ENCODE results near the gene KCNJ14.
A peak's percentile ranks its signal among the peaks of the same experiment; 100 is the strongest.

Gene KCNJ14

DNA sequence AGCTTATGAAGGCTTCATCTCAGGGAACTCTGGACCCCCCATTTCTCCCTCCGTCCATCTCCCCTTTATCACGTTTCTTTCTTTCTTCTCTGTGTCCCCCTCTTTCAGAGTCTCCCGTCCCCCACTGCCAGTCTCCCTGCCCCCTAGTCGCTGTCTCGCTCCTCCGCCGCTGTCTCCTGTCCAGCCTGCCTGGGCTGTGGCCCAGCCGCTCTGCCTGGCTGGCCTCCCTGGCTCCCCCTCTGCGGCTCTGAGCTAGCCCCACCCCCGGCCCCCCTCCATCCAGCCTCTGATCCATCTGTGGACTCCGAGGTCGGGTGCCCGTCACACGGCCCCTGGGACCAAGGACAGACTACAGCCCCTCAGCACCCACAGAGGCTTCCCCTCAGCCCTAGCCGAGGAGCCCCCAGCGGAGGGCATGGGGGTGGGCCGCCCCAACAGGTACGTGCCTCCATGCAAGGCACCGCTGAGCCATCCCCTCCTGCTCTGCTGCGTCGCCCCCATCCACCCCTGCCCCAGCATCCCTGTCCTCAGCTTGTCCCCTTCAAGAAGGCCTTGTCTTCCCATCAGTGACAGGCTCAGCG, 1.1 kb upstream of the KCNJ14 start:
- no peak for DNase-seq
- no peaks in the 10 kb centered on the region for H3K27me3 ChIP-seq (replicated peaks; ENCODE audit: control insufficient read depth, insufficient read depth, low read length, poor library complexity, severe bottlenecking)
- no peak overlapping the region for H3K4me3 ChIP-seq (ENCODE audit: insufficient read depth, low read depth, low read length, poor library complexity, severe bottlenecking)
- H3K27ac ChIP-seq (ENCODE audit: insufficient read depth, low read length, poor library complexity, severe bottlenecking), result no peak overlapping the region
- H3K36me3 ChIP-seq (ENCODE audit: control insufficient read depth, insufficient read depth, low read length), result peaks cover 60% of the 10 kb centered on the region
- no peaks in the 10 kb centered on the region for H3K4me1 ChIP-seq (ENCODE audit: control insufficient read depth, insufficient read depth, low read length, poor library complexity, severe bottlenecking)
- H3K9me3 ChIP-seq (ENCODE audit: control insufficient read depth, low read length), result no peaks in the 10 kb centered on the region

DNA sequence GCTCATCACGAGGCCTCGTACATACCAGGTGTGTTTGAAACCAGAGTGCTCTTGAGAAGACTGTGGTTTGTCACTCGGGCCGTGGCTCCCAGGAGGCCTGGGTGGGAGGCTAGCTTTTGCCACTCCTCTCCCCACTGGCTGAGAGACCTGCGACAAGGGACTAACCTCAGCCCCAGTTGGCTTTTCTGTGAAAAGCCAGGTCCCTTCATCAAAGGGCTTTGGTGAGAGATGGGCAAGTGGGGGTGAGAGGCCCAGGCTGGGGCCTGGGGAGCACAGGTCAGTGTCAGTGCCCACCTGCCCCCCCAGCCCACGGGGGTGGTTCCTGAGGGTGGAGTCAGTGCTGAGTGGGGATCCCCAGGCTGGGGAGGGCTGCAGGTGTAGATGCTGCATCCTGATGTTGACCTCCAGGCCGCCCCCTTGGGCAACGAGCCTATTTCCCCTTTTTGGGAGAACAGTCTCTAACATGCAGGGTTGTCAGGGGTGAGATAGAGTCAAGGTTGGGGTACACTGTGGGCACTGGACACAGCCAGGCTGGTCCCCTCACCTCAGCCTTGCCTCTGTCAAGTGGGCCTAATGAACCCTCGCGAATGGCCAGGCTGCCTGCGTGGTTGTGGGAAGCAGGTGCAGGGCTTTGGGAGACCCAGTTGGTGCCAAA, 661 bp downstream of the KCNJ14 start:
- H3K9me3 ChIP-seq (ENCODE audit: control insufficient read depth, low read length), result no peaks in the 10 kb centered on the region
- no peak overlapping the region for H3K27ac ChIP-seq (ENCODE audit: insufficient read depth, low read length, poor library complexity, severe bottlenecking)

DNA sequence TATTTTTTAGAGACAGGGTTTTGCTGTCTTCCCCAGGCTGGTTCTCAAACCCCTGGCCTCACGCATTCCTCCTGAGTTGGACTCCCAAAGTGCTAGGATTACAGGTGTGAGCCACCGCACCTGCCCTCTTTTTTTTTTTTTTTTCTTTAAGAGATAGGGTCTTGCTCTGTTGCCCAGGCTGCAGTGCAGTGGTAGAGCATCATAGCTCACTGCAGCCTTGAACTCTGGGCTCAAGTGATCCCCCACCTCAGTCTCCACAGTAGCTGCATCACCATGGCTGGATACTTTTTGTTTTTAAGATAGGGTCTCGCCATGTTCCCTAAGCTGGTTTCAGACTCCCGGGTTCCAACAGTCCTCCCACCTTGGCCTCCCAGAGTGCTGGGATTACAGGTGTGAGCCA, 1.5 kb downstream of the KCNJ14 start:
- DNase-seq, result no peak
- no peak overlapping the region for H3K27ac ChIP-seq (ENCODE audit: insufficient read depth, low read length, poor library complexity, severe bottlenecking)
- peaks cover 37% of the 10 kb centered on the region for H3K36me3 ChIP-seq (ENCODE audit: control insufficient read depth, insufficient read depth, low read length)
- H3K4me1 ChIP-seq (ENCODE audit: control insufficient read depth, insufficient read depth, low read length, poor library complexity, severe bottlenecking), result no peaks in the 10 kb centered on the region
- H3K27me3 ChIP-seq (replicated peaks; ENCODE audit: control insufficient read depth, insufficient read depth, low read length, poor library complexity, severe bottlenecking), result no peaks in the 10 kb centered on the region
- H3K9me3 ChIP-seq (ENCODE audit: control insufficient read depth, low read length), result no peaks in the 10 kb centered on the region
- H3K4me3 ChIP-seq (ENCODE audit: insufficient read depth, low read depth, low read length, poor library complexity, severe bottlenecking), result no peak overlapping the region

More for the DNA sequence above, 661 bp downstream of the KCNJ14 start:
- H3K36me3 ChIP-seq (ENCODE audit: control insufficient read depth, insufficient read depth, low read length), result peaks cover 45% of the 10 kb centered on the region
- no peaks in the 10 kb centered on the region for H3K4me1 ChIP-seq (ENCODE audit: control insufficient read depth, insufficient read depth, low read length, poor library complexity, severe bottlenecking)
- no peak for DNase-seq
- no peaks in the 10 kb centered on the region for H3K27me3 ChIP-seq (replicated peaks; ENCODE audit: control insufficient read depth, insufficient read depth, low read length, poor library complexity, severe bottlenecking)
- no peak overlapping the region for H3K4me3 ChIP-seq (ENCODE audit: insufficient read depth, low read depth, low read length, poor library complexity, severe bottlenecking)

DNA sequence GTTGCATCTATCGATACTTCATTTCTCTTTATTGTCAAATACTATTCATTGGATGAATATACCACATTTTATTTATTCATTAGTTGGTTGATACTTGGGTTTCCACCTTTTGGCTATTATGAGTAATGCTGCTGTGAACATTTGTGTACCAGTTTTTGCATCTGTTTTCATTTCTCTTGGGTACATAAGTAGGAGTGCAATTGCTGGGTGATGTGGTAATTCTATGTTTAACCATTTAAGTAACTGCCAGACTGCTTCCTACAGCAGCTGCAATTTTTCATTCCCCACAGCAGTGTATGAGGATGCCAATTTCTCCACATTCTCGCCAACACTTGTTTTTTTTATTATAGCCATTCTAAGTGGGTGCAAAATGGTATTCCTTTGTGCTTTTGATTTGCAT, 2.6 kb downstream of the KCNJ14 start:
- H3K36me3 ChIP-seq (ENCODE audit: control insufficient read depth, insufficient read depth, low read length), result peaks cover 27% of the 10 kb centered on the region

DNA sequence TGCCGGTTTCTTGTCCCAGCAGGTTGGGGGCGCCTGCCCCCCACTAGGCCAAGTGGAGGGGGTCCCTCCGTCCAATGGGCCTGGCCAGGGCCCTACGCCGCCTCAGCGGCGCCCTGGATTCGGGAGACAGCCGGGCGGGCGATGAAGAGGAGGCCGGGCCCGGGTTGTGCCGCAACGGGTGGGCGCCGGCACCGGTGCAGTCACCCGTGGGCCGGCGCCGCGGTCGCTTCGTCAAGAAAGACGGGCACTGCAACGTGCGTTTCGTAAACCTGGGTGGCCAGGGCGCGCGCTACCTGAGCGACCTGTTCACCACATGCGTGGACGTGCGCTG, 6.2 kb downstream of the KCNJ14 start:
- Histone ChIP-seq H3K4me1 (ENCODE audit: control insufficient read depth, insufficient read depth, low read length, poor library complexity, severe bottlenecking) (no peaks in the 10 kb centered on the region), H3K36me3 (ENCODE audit: control insufficient read depth, insufficient read depth, low read length) (no peaks in the 10 kb centered on the region), H3K9me3 (ENCODE audit: control insufficient read depth, low read length) (no peaks in the 10 kb centered on the region), H3K27ac (ENCODE audit: insufficient read depth, low read length, poor library complexity, severe bottlenecking) (no peak overlapping the region), H3K4me3 (ENCODE audit: insufficient read depth, low read depth, low read length, poor library complexity, severe bottlenecking) (no peak overlapping the region), H3K27me3 (replicated peaks; ENCODE audit: control insufficient read depth, insufficient read depth, low read length, poor library complexity, severe bottlenecking) (no peaks in the 10 kb centered on the region)
- no peak for DNase-seq

More for the DNA sequence above, 2.6 kb downstream of the KCNJ14 start:
- no peak for DNase-seq
- Histone ChIP-seq H3K4me3 (ENCODE audit: insufficient read depth, low read depth, low read length, poor library complexity, severe bottlenecking) (no peak overlapping the region), H3K4me1 (ENCODE audit: control insufficient read depth, insufficient read depth, low read length, poor library complexity, severe bottlenecking) (no peaks in the 10 kb centered on the region), H3K27ac (ENCODE audit: insufficient read depth, low read length, poor library complexity, severe bottlenecking) (no peak overlapping the region), H3K9me3 (ENCODE audit: control insufficient read depth, low read length) (no peaks in the 10 kb centered on the region), H3K27me3 (replicated peaks; ENCODE audit: control insufficient read depth, insufficient read depth, low read length, poor library complexity, severe bottlenecking) (no peaks in the 10 kb centered on the region)

DNA sequence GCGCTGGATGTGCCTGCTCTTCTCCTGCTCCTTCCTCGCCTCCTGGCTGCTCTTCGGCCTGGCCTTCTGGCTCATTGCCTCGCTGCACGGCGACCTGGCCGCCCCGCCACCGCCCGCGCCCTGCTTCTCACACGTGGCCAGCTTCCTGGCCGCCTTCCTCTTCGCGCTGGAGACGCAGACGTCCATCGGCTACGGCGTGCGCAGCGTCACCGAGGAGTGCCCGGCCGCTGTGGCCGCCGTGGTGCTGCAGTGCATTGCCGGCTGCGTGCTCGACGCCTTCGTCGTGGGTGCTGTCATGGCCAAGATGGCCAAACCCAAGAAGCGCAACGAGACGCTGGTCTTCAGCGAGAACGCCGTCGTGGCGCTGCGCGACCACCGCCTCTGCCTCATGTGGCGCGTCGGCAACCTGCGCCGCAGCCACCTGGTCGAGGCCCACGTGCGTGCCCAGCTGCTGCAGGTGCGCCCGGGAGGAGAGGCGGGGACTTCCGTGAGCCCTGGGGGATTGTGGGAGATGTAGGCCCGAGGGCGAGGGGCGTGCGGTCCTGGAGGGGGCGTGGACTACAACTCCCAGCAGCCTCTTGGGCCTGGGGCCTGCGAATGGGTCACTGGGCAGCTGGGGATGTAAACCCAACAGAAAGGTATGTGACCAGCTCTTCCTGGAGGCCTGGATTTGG, 6.7 kb downstream of the KCNJ14 start:
- no peaks in the 10 kb centered on the region for H3K9me3 ChIP-seq (ENCODE audit: control insufficient read depth, low read length)
- no peak overlapping the region for H3K4me3 ChIP-seq (ENCODE audit: insufficient read depth, low read depth, low read length, poor library complexity, severe bottlenecking)
- DNase-seq, result no peak
- H3K36me3 ChIP-seq (ENCODE audit: control insufficient read depth, insufficient read depth, low read length), result no peaks in the 10 kb centered on the region
- H3K27me3 ChIP-seq (replicated peaks; ENCODE audit: control insufficient read depth, insufficient read depth, low read length, poor library complexity, severe bottlenecking), result no peaks in the 10 kb centered on the region
- H3K4me1 ChIP-seq (ENCODE audit: control insufficient read depth, insufficient read depth, low read length, poor library complexity, severe bottlenecking), result no peaks in the 10 kb centered on the region
- no peak overlapping the region for H3K27ac ChIP-seq (ENCODE audit: insufficient read depth, low read length, poor library complexity, severe bottlenecking)

DNA sequence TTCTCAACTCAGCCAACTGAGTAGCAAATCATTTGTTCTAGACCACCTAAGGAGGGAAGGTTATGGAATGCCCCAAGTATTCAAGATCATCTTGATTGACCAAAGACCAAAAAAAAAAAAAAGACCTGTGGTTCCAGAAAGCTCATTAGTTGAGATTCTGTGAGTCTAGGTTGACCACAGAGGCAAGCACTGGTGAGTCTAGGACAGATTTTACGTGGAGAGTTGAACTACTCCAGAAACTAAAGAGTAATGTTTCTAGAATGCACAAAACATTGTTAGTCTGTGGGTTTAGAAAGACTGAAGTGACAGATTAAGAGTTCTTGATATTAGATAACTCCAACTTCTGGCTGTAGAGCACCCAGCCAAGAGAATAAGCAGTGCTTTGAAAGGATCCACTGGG, 9.8 kb downstream of the KCNJ14 start:
- H3K4me3 ChIP-seq (ENCODE audit: insufficient read depth, low read depth, low read length, poor library complexity, severe bottlenecking), result no peak overlapping the region
- DNase-seq, result no peak

DNA sequence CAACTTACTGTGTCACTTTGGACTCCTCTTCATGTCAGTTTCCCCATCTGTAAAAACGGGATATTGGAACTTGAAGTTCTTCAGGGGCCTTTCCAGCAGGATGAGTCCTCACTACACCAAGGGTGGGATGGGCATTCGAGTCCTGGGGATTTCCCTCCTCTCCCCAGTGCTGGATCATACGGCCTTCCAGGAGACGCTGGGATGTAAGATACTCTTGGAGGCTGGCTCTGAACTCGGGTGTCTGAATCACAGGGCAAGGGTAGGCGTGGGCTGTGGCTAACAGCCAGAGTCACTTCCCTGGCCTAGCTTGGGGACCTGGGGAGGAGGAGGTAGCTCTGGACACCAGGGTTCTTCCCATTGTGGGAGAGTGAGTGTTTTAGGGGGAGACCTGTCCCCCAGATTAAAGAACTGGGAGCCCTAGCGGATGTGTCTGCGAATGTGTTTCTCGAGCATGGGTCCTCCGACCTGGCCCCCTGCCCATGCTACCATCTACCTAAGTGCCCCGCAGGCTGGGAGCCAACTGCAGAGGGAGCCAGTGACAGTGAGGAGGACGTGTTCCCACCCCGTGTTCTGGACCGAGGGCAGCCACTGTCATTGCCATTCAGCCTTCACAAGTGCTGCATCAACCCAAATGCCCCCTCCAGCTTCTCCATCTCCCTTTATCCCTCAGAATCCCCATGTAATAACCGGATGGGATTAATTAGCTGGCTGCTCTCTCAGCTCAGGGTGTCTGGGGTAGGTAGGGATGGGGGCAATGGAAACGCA, 11.4 kb downstream of the KCNJ14 start:
- no peaks in the 10 kb centered on the region for H3K9me3 ChIP-seq (ENCODE audit: control insufficient read depth, low read length)
- no peaks in the 10 kb centered on the region for H3K27me3 ChIP-seq (replicated peaks; ENCODE audit: control insufficient read depth, insufficient read depth, low read length, poor library complexity, severe bottlenecking)
- no peak for DNase-seq
- H3K4me3 ChIP-seq (ENCODE audit: insufficient read depth, low read depth, low read length, poor library complexity, severe bottlenecking), result no peak overlapping the region
- peaks cover 13% of the 10 kb centered on the region for H3K4me1 ChIP-seq (ENCODE audit: control insufficient read depth, insufficient read depth, low read length, poor library complexity, severe bottlenecking)
- H3K27ac ChIP-seq (ENCODE audit: insufficient read depth, low read length, poor library complexity, severe bottlenecking), result no peak overlapping the region
- H3K36me3 ChIP-seq (ENCODE audit: control insufficient read depth, insufficient read depth, low read length), result peaks cover 17% of the 10 kb centered on the region

More for the DNA sequence above, 9.8 kb downstream of the KCNJ14 start:
- Histone ChIP-seq H3K4me1 (ENCODE audit: control insufficient read depth, insufficient read depth, low read length, poor library complexity, severe bottlenecking) (peaks cover 11% of the 10 kb centered on the region), H3K9me3 (ENCODE audit: control insufficient read depth, low read length) (no peaks in the 10 kb centered on the region), H3K27me3 (replicated peaks; ENCODE audit: control insufficient read depth, insufficient read depth, low read length, poor library complexity, severe bottlenecking) (no peaks in the 10 kb centered on the region), H3K36me3 (ENCODE audit: control insufficient read depth, insufficient read depth, low read length) (peaks cover 2% of the 10 kb centered on the region), H3K27ac (ENCODE audit: insufficient read depth, low read length, poor library complexity, severe bottlenecking) (no peak overlapping the region)

DNA sequence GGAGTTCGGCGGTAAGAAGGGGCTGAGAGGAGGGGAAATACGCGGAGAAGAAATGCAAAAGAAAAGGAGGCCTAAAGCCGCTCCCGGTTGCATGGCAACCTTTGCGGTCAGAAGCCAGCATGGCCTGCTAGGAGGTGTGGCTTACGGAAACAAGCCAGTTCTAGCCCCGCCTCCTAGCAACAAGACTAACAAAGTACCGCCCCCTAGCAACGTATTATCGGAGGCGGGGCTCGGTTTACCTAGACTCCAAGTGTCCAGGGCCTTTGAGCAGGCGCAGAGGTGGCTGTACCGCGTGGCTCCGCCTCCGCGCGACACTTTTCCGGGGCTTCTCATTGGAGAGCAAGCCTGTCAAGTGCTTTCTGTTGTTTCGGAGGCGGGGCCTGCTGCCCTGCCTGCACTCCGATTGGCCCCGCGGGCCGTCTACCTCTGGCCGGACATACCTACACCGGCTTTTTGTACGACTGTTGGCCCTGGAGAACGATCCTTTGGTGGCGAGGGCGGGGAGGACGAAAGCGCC, 13.5 kb downstream of the KCNJ14 start:
- peaks cover 13% of the 10 kb centered on the region for H3K4me1 ChIP-seq (ENCODE audit: control insufficient read depth, insufficient read depth, low read length, poor library complexity, severe bottlenecking)
- peak overlapping the region; percentile 94 for H3K4me3 ChIP-seq (ENCODE audit: insufficient read depth, low read depth, low read length, poor library complexity, severe bottlenecking)
- peak overlapping the region; percentile 86 for H3K27ac ChIP-seq (ENCODE audit: insufficient read depth, low read length, poor library complexity, severe bottlenecking)
- peak; percentile 100 for DNase-seq
- peaks cover 35% of the 10 kb centered on the region for H3K36me3 ChIP-seq (ENCODE audit: control insufficient read depth, insufficient read depth, low read length)
- H3K9me3 ChIP-seq (ENCODE audit: control insufficient read depth, low read length), result no peaks in the 10 kb centered on the region
- H3K27me3 ChIP-seq (replicated peaks; ENCODE audit: control insufficient read depth, insufficient read depth, low read length, poor library complexity, severe bottlenecking), result no peaks in the 10 kb centered on the region

Measured in effector memory CD4-positive, alpha-beta T cell (primary cell).